Daoy (cell line): ENCODE data around the gene XIRP2. TPM values are rescaled to one million over a fixed set of nuclear protein-coding genes. Genes with fewer than 3 reads are reported as not detected.
"Not testable (repeated sequence)": the region's sequence is repeated elsewhere in the genome, so short reads cannot be mapped to it uniquely, and the experiment has no call there.

Experiments used
- DNase-seq: peaks from one replicate; pipeline ENCODE4 v3.0.0-alpha.2; 2015; ENCODE audit warnings: low read depth
- total RNA-seq: library from RNA; depleted of rRNA; stranded (reverse); fragments of >200 nt; shearing (Covaris generic); gene quantifications from 2 replicates; pipeline ENCODE4 v1.2.3, GENCODE V29; 2014

XIRP2 gene
- total RNA-seq, 1 experiment from 2014 or later: not detected

GRCh38 chr2:167052825-167053224, 164.5 kb downstream of the XIRP2 start:
- no peak for DNase-seq

- DNase-seq: no peak
Observed at GRCh38 chr2:167054881-167055280, 166.6 kb downstream of the XIRP2 start.

GRCh38 chr2:167057446-167057845, 169.2 kb downstream of the XIRP2 start:
- DNase-seq: no peak

DNA sequence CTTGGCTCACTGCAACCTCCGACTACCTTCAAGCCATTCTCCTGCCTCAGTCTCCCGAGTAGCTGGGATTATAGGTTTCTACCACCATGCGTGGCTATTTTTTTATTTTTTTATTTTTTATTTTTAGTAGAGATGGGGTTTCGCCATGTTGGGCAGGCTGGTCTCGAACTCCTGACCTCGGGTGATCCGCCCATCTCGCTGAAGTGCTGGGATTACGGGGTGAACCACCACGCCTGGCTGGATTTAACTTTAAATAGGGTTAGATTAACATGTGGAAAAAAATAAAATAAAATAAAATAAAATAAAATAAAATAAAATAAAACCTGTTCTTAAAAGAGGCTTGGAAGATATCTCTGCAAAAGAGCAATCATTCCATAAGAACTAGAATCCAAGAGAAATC, 170.9 kb downstream of the XIRP2 start:
- no peak for DNase-seq

DNA sequence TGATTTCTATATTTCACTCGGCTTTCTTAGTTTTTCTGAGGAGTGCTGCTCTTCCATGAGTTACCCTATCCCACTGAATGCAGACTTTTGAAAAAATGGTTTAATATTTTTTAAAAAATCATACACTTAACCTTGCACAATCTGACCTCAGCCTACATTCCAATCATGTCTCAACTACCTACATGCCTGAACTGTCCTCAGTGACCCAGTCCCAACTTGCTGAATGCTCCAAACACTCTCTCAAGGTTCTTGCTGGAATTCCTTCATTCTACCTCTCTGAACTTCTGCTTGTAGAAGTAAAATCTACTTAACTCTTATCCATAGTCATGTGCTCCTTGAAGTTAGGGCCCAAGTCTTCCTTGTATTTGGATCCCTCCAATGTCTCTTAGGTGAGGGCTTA, 181.6 kb downstream of the XIRP2 start:
- DNase-seq: no peak

DNA sequence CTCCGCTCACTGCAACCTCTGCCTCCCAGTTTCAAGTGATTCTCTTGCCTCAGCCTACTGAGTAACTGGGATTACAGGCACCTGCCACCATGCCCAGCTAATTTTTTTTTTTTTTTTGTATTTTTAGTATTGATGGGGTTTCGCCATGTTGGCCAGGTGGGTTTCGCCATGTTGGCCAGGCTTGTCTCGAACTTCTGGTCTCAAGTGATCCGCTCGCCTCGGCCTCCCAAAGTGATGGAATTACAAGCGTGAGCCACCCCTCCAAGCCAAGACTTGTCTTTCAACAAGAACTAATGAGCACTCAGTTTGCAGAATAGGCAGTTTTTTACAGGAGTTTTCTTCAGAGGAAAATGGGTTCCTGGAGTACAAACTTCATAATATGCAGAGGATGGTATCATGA, 187.4 kb downstream of the XIRP2 start:
- not testable (repeated sequence) for DNase-seq

DNA sequence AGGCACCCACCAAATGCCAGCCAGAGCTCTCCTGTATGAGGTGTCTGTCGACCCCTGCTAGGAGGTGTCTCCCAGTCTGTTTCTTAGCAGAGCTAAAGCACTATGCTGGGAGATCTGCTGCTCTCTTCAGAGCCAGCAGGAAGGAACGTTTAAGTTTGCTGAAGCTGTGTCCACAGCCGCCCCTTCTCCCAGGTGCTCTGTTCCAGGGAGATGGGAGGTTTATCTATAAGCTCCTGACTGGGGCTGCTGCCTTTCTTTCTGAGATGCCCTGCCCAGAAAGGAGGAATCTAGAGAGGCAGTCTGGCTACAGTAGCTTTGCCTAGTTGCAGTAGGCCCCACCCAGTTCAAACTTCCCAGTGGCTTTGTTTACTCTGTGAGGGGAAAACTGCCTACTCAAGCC, 210.7 kb downstream of the XIRP2 start:
- DNase-seq: not testable (repeated sequence)

DNA sequence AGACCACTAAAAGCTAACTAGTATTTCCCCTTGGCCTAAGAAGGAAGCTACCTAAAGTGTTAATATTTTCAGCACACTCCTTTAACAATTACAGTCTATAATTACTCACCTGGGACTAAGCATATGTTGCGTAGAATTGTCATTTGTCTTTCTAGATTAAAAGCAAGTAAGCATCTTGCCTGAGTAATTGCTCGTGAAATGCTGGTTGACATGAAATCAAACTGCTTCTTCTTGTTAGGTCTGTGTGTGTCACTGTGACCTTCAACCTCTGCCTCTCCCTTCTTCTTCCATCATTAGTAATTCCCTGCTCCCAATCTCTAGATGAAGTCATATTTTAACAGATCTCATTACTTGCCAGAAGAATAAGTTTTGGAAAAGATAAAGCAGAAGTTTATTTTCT, 212.2 kb downstream of the XIRP2 start:
- no peak for DNase-seq

- DNase-seq: no peak
Observed at GRCh38 chr2:167103028-167103756, 214.9 kb downstream of the XIRP2 start.

DNA sequence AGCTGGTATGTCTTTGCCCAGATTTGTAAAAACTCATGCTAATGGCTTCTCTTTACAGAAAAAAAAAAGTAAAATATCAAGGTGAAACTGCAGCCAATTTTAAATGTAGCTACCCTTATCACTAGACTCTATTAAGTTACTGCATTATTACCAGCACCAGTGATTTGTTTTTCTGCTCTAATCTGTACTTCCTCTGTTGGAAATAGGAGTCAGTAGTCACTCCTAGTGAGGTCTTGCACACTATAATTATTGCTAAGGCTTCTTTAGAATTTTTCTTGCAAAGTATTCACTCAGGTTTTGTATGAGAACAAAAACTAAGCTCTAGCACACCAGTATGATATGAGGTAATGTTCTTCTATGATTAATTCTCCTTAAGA, 215.5 kb downstream of the XIRP2 start:
- no peak for DNase-seq

DNA sequence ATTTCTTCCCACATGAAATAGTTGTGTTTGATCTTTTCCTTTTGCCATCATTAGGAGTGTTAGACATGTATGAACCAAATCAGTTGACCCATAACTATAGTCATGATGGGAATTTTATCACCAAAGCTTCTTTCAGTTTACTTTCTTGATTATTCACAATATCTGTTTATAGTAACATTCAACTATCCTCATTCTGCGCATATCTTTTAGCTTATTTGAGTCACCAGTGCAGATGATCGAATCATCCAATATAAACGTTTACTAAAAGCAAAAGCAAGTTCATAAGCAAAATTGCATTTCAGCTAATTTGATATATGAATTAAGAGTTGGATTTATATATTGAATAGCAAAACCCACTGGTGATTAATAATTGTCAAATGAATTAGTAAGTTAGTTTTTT, 216.4 kb downstream of the XIRP2 start:
- DNase-seq: no peak

- DNase-seq: not testable (repeated sequence)
Observed at GRCh38 chr2:167109682-167110081, 221.4 kb downstream of the XIRP2 start.

GRCh38 chr2:167110345-167110744, 222.1 kb downstream of the XIRP2 start:
- DNase-seq: no peak

DNA sequence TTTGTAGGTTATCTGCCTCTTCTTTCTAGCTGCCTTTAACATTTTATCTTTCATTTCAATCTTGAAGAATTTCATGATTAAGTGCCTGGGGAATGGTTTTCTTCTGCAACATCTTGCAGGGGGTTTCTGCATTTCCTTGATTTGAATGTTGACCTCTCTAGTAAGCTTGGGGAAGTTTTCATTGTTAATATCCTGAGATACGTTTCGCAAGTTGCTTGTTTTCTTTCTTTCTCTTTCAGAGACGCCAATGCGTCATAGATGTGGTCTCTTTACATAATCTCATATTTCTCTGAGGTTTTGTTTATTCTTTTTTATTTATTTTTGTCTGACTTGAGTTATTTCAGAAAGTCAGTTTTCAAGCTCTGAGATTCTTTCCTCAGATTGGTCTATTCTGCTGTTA, 225.7 kb downstream of the XIRP2 start:
- no peak for DNase-seq

GRCh38 chr2:167115541-167115940, 227.3 kb downstream of the XIRP2 start:
- DNase-seq: no peak

DNA sequence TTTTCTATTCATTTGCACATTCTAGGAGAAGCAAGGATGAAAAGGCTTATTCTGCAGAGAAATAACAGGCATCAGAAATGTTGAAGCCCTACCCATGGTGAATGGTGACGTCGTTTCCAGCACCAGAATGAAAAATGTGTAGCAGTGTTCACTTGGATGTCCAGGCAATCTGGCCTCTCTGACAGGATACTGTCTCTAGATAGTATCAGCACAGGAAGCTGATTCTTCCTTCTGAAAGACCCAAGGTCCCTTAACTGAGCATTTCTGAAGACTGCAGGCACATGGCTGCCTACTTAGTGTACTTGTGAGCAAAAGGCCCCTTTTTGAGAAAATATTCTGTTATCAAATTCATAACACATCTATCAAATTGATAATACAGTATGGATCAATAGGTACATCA, 234.1 kb downstream of the XIRP2 start:
- no peak for DNase-seq

GRCh38 chr2:167126165-167126564, 237.9 kb downstream of the XIRP2 start:
- no peak for DNase-seq

DNA sequence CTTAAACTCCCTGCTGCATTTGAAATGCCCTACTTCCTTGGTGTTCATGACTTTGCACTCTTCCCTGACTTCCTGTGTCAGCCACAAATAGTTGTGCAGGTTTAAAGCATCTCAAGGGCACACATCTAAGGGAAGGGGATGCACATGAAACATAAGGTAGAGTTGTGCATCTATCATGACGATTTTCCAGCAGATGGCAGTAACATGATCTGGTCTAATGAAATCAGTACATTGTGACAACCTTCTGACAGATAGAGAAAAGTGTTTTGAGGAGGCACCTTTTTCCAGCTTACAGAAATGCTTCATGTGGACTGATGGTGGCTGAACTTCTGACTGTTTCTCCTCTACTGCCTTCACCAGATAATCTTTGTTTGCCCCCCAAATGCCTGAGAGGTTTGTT, 238.9 kb downstream of the XIRP2 start:
- DNase-seq: no peak

GRCh38 chr2:167128130-167128529, 239.8 kb downstream of the XIRP2 start:
- DNase-seq: no peak

- no peak for DNase-seq
Observed at GRCh38 chr2:167132066-167132465, 243.8 kb downstream of the XIRP2 start.

GRCh38 chr2:167132906-167133555, 244.8 kb downstream of the XIRP2 start:
- no peak for DNase-seq

GRCh38 chr2:167133614-167134013, 245.3 kb downstream of the XIRP2 start:
- no peak for DNase-seq

DNA sequence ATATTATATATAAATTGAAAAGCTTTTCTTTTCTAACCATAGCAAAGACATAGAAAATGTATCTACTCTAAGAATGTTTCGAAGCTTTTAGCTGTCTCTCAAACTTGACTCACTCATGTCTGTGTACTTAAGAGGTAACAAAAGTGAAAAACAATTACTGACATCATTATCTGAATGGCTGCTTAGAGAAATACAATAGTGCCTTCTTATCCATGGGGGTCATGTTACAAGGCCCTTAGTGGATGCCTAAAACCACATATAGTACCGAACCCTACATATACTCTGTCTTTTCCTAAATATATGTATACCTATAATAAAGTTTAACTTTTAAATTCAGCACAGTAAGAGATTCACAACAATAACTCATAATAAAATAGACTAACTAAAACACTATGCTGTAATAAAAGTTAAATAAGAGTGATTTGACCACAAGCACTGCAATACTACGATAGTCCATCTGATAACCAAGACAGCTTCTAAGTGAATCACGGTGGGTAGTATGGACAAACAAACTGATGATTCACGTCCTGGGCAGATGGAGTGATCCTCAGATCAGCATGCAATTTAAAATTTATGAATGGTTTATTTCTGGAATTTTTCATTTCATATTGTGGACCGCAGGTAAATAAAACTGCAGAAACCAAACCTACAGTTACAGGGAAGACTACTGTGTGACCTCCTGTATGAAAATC, 246.2 kb downstream of the XIRP2 start:
- peak; percentile 41 for DNase-seq
